ENCODE results near the gene CDK19. TPM values are rescaled to one million over a fixed set of nuclear protein-coding genes. Genes with fewer than 3 reads are reported as not detected.
A peak's percentile ranks its signal among the peaks of the same experiment; 100 is the strongest.

CDK19 gene
- total and polyA plus RNA-seq, 2 of the 13 experiments (the other 11 are each of a cell fraction or from before 2014, with no cell fraction given), result 13.4 to 27.0 TPM

GRCh38 chr6:110815411-110816409 lies at the start of gene CDK19 (continued):
- TF ChIP-seq ATF3 (CRISPR knock-in tag; IDR thresholded peaks at IDR 0.05) (peak; percentile 66; the same call in 1 of the 2 replicates), CHD2 (IDR thresholded peaks at IDR 0.05; ENCODE audit: low read depth, low read length) (peak; percentile 36; the same call in 1 of the 2 replicates), KIAA2018 (CRISPR knock-in tag; IDR thresholded peaks at IDR 0.05; ENCODE audit: borderline replicate concordance) (peak; percentile 72; the same call in 1 of the 2 replicates), ZNF589 (CRISPR knock-in tag; conservative IDR thresholded peaks at IDR 0.05) (no peak), POLR2A (IDR thresholded peaks at IDR 0.05; ENCODE audit: insufficient read depth in 1 of 2, low read depth in 2 of 2, low read length in 2 of 2) (peak; percentile 94 to 98), CBX1 (IDR thresholded peaks at IDR 0.05; ENCODE audit: low read depth) (peak; percentile 84), ZNF576 (CRISPR knock-in tag; IDR thresholded peaks at IDR 0.05) (no peak), TARDBP (CRISPR knock-in tag; IDR thresholded peaks at IDR 0.05) (peak; percentile 22), TMF1 (CRISPR knock-in tag; IDR thresholded peaks at IDR 0.05; ENCODE audit: low read depth) (no peak), ZBTB7B (CRISPR knock-in tag; IDR thresholded peaks at IDR 0.05) (peak; percentile 54; the same call in 1 of the 2 replicates), ZNF460 (CRISPR knock-in tag; IDR thresholded peaks at IDR 0.05; ENCODE audit: borderline replicate concordance) (no peak), ZNF800 (CRISPR knock-in tag; IDR thresholded peaks at IDR 0.05) (no peak; the same call in 1 of the 2 replicates), ZC3H4 (CRISPR knock-in tag; IDR thresholded peaks at IDR 0.05; ENCODE audit: borderline replicate concordance) (peak; percentile 81; the same call in 1 of the 2 replicates), KLF16 (CRISPR knock-in tag; IDR thresholded peaks at IDR 0.05) (peak in 1 of 2 experiments; percentile 39; a peak in 1 of 4 replicates), ZNF276 (CRISPR knock-in tag; IDR thresholded peaks at IDR 0.05; ENCODE audit: low read depth) (peak; percentile 30; the same call in 1 of the 2 replicates)

Data from HepG2 (cell line).